ENCODE results near the gene SELENOO.

SELENOO gene

DNA sequence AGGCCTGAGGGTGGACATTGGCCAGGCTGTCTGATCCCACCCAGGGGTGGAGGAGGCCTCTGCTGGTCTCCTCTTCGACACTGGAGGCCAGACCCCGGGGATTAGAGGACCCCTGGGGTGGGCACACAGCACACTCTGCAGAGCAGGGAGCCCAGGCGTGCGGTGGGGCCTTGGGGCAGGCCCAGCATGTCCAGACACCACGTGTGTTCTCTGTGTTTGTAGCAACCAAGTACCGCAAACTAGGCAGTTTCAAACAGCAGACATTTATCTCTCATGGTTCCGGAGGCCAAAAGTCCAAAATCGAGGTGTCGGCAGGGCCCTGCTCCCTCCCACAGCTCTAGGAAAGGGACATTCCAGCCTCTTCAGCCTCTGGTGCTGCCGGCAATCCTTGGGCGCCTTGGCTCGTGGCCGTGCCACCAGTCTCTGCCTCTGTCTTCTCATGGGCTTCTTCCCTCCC lies 28.8 kb upstream of the SELENOO start:
- DNase-seq = no peak

- no peak for DNase-seq
Observed at GRCh38 chr22:50173311-50173982, 27.4 kb upstream of the SELENOO start.

DNA sequence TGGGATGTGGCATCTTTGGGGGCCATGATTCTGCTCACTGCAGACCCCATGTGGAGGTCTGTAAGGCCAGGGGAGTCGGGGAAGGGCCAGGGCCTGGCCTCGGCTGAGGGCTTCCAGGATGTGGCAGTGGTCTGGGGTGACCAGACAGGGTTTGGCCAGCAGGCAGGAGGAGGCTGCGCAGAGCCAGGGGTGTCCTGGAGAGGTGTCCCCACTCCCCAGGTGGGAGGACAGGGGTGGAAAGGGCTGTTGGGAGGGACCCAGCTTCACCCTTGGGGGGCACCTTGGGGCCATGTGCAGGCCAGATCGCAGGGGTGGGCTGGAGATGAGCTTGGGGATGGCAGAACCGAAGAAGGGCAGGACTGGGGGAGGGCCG lies 26.8 kb upstream of the SELENOO start:
- no peak for DNase-seq

- DNase-seq = no peak
Observed at GRCh38 chr22:50174382-50175190, 26.2 kb upstream of the SELENOO start.

DNA sequence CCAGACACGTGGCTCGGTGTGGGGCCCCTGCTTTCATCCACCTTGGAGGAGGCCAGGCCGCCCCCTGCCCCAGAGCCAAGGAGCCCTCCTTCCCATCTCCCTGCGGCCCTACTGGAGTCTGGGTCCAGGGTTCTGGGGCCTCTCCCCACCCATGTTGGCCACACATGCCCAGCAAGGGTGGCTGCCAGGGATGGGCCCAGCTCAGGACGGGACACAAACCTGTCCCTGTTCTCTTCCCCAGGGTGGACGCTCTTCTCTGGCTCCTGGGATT lies 25.7 kb upstream of the SELENOO start:
- no peak for DNase-seq

- DNase-seq = no peak
Observed at GRCh38 chr22:50175921-50176849, 24.6 kb upstream of the SELENOO start.

GRCh38 chr22:50176850-50177536 lies 23.8 kb upstream of the SELENOO start:
- DNase-seq = no peak

DNA sequence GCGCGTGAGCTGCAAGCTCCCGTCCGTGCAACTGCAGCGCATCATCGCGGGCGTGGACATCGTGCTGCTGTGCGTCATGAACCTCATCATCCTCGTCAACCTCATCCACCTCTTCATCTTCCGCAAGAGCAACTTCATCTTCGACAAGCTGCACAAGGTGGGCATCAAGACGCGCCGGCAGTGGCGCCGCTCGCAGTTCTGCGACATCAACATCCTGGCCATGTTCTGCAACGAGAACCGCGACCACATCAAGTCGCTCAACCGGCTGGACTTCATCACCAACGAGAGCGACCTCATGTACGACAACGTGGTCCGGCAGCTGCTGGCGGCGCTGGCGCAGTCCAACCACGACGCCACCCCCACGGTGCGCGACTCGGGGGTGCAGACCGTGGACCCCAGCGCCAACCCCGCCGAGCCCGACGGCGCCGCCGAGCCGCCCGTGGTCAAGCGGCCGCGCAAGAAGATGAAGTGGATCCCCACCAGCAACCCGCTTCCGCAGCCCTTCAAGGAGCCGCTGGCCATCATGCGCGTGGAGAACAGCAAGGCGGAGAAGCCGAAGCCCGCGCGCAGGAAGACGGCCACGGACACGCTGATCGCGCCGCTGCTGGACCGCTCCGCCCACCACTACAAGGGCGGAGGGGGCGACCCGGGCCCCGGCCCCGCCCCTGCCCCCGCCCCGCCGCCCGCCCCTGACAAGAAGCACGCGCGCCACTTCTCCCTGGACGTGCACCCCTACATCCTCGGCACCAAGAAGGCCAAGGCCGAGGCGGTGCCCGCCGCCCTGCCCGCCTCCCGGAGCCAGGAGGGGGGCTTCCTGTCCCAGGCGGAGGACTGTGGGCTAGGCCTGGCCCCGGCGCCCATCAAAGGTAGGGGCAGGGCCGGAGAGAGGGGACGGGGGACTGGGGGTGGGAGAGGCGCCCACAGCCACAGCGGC lies 23.0 kb upstream of the SELENOO start:
- no peak for DNase-seq

DNA sequence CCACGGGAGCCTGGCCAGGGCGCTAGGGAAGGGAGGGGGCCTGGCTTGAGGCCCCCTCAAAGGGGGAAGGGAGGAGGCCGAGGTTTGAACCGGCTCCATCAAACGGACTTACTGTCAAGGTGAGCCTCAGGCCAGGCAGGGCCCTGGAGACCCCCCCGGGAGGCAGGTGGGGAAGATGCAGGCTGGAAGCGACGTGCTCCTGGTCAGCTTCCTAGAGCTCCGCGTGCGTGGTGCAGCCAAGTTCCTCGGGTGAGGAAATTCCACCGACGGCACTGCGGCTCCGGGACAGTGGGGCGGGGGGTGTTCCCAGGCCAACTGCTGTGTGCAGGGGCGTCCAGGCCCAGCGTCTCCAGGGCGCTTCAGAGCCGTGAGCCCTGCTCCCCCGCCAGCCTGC lies 22.3 kb upstream of the SELENOO start:
- no peak for DNase-seq

- DNase-seq = no peak
Observed at GRCh38 chr22:50178871-50179869, 21.6 kb upstream of the SELENOO start.

DNA sequence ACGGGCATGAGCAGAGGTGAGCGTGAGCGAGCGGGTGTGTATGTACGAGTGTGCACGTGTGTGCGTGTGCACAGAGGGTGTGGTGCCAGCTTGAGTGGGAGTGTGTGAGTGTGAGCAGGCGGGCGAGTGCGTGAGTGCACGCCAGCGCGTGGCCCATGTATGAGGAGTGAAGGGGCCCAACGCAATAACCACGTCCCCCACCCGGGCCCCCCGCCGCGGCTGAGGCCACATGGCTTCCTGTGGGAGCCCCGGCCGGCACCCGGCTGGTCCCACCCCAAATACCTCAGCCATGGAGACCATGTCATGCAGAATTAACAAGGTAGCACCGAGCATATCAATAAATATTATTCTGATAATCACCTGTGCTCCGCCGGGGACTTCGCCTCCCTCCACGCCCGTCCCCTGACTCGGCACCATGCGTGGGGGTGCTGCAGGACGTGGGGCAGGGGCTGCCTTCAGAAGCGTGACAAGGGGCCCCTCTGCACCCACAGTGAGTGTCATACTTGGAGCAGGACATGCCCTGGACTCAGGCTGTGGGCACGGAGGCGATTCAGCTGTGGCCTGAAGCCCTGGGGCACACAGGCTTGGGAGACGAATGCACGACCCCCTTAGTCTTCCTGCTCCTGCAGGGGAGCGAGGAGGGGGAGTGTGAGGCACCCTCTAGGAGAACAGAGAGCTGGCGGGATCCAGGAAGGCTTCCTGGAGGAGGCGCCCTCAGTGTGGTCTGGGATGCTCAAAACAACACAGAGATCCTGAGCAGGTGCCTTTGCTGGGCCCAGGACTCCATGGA lies 20.7 kb upstream of the SELENOO start:
- no peak for DNase-seq

DNA sequence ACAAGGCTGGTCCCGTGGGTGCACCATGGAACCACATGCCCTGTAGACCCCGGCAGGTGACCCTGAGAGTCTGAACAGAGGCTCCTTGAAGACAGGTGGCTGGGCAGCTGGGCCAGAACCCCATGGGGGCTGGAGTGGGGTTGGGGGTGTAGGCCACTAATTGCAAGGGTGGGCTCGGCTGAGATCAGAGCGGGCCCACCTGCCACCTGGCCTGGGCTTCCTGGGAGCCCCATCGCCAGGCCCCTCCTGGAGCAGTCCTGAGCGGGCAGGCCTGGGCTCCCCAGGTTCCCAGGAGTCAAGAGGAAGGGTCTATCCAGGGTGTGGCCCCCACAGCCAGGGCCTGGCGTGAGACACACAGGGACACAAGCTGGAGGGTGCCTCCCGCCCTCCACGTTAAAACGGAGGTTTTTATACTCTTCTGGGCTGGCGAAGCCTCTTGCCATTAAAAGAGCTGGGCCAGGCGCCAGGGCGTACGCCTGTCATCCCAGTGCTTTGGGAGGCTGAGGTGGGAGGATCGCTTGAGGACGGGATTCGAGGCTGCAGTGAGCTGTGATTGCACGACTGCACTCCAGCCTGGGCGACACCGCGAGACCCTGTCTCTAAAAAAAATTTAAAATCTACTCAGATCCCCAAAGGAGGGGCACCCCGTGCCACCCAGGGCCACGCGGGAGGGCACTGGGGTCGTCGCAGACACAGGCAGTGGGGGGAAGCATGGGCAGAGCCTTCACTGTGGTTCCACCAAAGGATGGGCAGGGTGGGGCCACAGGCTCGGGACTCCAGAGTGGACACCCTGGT lies 19.9 kb upstream of the SELENOO start:
- DNase-seq = no peak

DNA sequence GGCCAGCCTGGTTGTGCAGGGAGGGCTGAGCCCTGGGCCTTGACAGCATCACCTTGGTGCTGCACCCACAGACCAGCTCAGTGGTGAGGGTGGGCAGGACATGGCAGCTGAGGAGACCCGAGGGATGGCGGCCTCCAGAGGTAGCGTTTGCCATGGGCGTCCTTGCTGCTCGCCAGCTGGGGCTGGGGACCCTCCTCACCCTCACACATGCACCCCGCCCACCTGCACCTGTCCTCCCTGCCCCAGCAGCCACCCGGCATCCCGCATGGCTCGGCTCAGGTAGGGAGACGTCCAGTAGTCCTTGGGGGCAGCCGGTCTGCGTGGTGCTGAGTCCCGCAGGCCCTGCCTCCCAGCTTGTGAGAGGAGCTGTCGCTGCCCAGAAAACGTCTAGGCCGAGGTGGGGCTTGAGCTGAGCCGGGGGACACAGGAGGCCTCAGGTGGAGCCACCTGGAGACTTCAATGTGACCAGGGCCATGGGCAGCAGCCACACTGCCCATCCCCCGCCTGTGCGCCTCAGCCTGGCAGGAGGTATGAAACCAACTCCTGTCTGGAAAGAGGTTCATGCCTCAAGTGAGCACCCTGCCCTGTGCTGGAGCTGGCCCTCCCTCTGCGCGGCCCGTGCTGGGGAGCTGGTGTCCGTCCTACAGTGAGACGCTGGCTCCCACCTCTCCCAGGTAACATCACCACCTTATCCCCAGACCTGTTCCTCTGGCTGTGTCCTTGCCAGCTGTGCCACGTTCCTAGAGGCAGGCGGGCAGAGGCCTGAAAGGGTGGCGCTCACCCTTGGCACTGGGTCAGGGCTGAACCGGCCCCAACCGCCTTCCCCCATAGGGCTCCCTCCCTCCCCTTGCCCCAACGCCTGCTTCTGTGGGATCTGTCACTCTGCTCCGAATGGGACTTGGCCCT lies 18.4 kb upstream of the SELENOO start:
- no peak for DNase-seq

DNA sequence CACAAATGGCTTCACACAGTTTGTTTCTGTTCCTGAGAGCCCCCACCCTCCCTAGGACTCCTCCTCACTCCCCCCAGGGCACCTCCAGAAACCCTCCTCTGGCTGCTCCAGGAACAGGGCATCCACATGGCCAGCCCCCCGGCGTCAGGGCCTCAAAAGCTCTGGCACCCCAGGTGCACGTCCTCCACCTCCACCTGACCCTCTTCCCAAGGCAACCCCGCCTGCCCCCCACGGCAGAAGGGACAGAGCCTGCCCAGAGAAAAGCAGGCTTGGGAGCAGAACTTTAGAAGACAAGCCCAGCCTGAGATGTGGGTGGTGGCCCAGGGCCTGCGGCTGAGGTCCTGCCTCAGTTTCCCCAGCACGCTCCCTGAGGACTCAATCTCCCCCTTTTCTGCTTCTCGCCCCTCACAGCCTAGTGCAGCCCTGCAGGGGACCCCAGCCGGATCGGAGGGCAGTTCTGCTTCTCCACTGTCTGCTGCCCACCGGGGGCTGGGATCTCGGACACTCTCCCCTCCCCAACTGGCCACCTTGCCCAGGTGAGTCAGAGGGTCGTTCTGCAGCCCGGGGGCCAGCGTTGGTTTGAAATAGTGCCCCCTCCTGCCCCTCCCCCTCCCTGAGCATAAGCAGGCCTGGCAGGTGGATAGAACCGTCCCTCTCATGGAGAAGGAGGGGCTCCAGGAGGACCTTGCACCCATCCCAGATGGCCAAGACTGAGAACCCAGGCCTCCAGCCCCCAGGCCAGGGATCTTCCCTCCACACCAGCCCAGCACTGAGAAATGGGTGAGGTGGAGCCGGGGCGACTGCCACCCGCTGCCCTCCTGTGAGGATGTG lies 17.5 kb upstream of the SELENOO start:
- DNase-seq = no peak

- peak; percentile 51 for DNase-seq
Observed at GRCh38 chr22:50184004-50184901, 16.6 kb upstream of the SELENOO start.

Measured in fibroblast of skin of scalp (primary cell).